HG02840 (cell line): ENCODE data around the gene VWA3B.

ENCODE experiments used
- ATAC-seq: cut with Tn5 transposase; IDR thresholded peaks from one replicate; pipeline ENCODE4 v1.9.1; 2021; ENCODE audit warnings: mild to moderate bottlenecking, moderate library complexity, moderate number of reproducible peaks; ENCODE audit not compliant: unreplicated experiment, low FRiP score

Gene VWA3B

DNA sequence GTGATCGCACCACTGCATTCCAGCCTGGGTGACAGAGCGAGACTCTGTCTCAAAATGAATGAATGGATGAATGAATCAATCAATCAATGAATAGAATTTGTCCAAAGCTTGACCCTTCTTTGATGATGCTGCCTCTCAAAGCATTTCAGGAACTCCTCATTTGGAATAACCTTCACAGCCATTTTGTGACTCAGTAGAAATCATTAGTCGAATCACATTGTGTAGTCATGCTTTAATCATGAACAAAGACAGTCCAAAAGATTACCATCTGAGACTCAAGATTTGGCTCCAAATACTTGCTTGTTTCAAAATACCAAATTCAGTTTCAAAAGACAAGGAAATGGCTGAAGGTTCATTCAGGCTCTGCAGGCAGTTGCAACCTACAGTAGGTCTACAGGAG, 83.1 kb downstream of the VWA3B start:
- ATAC-seq: no peak

DNA sequence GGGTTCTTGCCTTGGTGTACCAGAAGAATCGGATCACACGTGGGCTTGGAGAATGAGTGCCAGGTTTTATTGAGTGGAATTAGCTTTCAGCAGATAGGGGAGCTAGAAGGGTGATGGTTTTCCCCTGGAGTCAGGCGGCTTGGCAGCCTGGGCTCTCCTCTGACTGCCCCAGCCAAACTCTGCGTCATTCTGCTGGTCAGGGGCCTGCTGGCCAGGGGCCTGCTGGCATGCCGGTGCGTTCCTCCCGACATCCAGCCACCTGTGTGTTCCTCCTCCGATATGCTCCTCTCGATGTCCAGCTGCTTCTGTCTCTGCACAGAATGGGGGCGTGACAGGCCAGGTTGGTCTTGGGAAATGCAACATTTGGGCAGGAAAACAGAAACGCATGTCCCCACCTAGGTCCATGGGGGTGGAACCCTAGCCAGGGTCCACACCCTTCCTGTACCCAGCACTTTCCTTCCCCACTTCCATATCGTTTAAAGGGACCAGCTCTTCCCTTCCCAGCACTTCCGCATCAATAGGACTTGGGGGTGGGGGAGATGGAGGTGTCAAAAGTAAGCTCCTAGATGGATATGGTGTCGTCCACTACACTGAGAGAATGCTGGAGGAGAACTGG, 85.3 kb downstream of the VWA3B start:
- ATAC-seq: no peak

DNA sequence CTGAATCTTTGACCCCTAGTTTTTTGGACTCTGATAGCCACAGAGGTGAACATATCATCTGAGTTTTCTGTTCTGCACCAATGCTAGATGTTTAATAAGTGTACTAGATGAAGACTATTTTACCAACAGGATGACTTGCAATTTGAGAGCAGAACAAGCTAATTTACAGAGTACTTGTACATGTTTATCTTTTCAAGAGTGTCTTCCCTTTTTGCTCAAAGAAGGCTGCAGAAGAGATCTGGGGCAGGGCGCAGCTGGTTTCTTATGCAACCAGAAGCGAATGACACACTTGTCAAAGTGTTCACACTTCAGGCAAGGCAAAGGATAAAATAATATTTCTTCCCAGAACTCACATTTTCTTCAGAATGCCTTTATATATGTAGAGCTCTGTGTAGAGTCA, 86.0 kb downstream of the VWA3B start:
- no peak for ATAC-seq

DNA sequence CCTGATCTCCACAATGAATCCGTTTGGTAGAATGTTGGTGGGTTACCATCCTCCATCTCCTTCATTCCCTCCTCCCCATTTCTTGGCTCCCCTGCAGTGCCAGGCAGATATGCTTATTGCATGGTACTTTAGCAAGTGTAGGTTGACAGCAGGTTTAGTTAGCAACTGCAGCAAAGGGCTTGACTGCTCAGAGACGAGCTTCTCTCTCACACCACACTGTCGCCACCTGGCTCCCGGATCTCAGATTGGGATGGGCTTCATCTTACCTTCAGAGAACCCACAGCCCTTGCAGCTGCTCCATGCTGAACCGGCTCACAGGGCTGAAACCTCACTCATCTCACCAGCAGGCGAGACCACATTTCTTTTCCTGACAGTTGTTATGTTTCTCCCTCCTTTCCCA, 88.8 kb downstream of the VWA3B start:
- ATAC-seq: no peak

DNA sequence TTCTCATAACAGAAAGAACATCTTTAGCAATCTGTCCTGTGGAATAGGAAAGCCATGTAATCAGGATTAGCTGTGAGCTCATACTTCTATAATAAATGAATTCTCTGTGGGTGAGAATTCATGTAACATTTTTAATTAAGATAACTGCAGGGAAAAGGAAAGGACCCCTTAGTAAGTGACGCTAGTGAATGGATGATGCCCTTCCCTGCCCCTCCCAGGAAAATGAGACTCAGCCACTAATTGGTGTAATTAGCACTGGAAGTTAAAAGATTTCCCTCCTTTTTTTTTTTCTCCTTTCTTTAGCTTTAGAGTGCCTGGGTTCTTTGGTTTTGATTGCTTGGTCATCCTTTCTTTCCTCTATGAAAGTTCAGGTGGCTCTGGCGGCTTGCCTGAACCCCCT, 90.3 kb downstream of the VWA3B start:
- ATAC-seq: no peak

DNA sequence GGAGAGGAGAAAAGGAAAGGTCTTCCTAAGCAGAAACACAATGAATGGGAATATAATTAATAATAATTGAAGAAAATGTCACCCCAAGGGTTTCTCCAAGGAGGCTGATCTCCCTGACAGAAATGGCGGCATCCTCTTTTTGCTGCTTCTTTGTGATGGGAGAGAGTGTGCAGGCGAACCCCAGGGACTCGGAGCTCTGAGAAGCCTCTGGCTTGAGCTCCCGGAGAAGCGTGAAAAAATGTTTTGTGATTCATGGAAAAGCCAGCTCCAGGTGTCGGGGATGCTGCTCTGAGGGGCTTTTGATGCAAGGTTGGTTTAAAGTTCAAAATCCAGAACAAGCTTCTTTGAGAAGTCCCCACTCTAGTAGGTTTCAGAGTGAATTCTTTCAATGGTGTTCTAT, 91.0 kb downstream of the VWA3B start:
- ATAC-seq: no peak

DNA sequence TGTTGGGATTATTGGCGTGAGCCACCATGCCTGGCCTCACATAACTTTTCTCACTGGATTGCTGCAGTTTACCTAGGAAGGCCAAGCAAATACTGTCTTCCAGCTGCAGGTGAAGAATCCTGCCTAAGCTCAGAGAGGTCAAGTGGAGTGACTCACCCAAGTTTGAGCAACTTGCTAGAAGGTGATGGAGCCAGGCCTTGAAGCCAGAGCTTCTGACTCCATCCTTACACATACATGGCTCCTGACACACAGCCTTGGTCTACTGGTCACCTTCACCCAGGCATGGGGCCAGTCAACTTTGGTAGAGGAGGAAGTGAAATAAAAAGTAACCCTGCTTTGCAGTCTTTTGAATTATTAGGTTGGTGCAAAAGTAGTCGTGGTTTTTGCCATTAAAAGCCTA, 93.5 kb downstream of the VWA3B start:
- ATAC-seq: no peak

DNA sequence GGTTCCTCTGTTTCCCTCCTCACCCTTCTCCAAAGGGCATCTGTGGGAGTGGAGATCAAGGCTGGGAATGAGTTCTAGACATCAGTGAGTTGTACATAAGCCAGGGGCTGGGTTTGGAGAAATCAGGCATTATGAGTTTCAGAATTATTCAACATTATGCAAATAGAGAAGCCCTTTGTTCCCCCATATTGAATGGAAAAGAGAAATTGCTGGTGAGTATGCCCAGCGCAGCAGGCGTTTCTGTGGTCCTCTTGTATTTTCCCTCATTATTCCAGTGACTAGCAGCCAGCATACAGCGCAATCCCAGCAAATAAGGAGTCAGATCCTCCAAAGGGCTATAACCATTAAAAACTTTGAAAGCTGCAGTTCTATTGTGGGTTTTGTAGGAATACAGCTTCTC, 94.4 kb downstream of the VWA3B start:
- no peak for ATAC-seq

DNA sequence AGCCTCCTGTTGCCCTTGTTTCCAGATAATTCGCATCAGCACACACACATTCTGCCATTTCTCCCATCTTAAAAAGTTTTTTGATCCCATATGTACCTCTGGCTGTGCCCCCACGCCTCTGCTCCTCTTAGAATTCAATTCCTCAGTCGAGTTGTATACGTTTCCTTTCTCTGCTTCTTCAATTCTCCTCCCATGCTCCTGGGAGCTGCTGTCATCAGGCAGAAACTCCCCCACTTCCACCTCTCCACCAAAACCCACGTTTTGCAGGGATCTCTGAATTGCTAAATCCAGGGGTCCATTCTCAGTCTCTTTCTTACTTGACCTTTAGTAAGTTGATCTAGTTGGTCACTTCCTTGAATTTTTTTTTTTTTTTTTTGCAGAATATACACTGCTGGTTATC, 98.8 kb downstream of the VWA3B start:
- no peak for ATAC-seq

DNA sequence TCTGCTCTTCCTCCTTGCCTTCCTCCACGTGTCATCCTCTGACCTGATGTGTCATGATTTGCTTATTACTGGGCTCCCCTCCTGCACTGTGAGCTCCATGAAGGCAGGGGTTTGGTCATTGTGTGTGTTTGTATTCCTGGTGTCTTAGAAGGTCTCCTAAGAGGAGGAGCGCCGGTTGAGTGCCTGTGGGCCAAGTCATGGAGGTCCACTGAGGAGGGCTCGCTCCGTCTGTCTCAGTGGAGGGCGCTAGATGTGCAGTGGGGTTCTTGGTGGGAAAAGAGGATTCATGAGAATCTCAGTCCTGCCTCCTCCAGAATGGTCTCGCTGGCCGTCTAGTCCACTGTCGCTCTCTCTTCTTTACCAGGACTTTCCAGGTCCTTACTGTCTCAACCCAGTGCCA, 100.2 kb downstream of the VWA3B start:
- ATAC-seq: no peak

DNA sequence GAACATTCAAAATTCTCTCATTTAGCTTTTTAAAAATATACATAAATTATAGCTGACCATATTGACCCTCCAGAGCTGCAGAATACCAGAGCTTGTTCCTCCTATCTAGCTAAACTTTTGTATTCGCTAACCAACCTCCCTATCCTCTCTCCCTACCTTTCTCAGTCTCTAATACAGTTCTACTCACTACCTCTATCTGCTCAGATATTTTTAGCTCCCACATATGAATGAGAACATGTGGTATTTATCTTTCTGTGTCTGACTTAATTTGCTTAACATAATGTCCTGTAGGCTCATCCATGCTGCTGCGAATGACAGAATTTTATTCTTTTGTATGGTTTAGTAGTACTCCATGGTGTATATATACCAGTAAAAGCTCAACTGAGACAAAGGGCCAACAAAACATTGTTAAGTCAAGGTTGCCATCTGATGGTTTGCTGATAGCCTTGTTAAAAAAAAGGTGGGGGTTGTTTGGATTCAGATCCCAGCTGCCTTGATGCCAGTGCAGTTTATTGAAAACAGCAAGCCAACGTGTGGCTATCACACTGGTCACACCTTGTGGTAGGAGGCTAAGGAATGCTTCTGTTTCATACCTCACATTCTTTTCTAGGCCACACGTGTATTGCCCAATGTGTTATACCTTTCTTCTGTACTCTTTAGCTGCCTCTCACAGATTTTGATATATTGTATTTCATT, 101.5 kb downstream of the VWA3B start:
- ATAC-seq: no peak

DNA sequence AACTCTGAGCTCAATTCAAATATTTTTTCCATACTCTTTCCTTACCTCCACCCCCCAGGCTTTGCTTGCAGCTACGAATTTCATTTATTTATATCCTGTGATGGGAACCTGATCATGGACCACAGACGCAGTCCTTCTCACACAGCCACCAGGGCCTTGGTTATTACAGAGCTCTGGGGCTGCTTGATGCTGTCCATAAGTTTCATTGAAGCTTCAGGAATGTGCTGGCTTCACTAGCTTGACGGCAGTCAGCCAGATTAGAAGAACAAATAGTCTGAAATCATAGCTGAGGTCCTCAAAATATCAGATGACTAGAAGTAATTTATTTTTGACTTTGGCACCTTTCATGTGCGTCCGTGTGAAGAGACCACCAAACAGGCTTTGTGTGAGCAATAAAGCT, 104.9 kb downstream of the VWA3B start:
- no peak for ATAC-seq

DNA sequence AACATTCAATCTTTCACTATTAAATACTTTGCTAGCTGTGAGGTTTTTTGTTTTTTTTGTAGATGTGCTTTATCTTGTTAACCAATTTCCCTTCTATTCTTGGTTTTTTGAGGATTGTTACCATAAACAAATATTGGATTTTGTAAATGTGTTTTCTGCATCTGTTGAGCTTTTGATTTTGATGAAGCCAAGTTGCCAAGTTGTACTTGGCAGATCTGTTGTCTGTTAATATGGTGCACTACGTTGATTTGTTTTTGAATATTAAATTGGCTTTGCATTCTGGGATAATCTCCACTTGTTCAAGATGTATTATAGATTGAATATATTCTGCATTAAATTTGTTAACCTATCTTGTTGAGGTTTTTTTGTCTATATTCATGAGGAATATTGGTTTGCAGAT, 114.6 kb downstream of the VWA3B start:
- ATAC-seq: no peak

DNA sequence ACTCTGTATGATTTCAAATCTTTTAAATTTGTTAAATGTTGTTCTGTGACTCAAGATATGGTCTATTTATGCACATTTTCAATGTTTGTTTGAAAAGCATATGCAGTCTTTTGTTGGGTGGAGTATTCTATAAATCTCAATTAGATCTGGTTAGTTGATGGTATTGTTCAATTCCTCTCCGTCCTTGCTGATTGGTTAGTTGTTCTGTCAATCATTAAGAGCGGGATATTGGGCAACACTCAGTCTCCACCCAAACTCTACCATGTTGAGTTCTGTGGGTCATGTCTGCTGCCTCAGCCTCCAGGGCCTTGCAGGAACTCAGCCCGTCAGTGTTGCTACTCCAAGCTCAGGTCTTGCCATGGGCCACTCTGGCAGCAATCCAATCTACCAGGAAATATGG, 118.9 kb downstream of the VWA3B start:
- no peak for ATAC-seq

DNA sequence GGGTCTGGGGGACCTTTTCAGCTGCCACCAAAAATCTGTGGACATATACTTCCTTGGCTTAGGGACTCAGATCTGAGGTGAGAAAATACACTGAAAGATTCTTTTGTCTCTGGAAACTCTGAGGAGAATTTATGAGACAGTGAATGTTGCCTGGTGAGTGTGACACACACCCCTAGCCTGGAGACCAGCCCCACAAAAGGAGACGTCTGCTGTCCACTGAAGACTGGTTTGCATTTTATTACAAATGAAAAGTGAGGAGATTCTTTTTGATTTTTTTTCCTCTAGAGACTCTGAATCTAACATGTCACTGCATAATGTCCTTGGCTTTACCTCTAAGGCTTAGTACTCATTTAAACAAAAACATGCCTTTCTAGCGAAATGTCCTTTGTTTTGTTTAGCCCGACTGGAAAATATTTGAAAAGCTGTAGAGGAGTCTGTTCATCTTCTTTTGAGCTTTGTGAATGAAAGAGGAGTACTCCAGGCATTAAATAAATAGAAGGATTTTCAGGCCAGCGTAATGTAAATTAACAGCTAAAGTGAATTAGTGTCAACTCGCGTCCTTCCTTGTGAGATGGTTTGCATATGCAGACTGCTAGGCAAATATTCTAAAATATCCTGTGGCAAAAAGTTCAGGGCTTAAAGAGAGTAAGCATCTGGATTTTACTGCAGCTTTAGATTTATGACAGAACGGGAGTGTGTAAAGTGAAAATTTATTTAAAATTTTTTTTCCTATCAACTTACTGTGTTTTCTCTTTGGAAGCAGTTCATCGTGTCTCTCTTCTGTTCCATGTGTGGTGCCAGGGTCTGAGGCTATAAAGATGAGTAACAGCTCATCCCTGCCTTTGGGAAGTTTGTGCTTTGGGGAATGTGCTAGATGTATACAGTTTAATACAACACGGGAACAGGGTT, 125.4 kb downstream of the VWA3B start:
- no peak for ATAC-seq

DNA sequence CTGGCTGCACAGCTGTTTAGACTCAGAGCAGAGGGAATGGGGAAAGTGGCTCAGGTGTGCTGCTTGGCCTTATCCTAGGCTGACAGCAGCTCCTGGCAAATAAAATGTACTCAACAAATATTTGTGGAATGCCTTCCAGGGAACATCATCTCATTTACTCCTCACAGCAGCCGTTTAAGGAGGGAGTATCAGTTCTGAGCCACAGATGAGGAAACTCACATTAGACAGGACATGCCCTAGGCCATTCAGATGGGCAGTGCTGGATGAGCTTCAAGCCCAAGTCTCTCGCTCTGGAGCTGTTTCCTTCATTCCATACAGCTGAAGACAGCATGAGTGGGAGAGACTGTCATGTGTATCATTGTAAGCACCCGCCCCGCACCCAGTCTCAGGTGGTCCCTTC, 129.6 kb downstream of the VWA3B start:
- ATAC-seq: no peak

DNA sequence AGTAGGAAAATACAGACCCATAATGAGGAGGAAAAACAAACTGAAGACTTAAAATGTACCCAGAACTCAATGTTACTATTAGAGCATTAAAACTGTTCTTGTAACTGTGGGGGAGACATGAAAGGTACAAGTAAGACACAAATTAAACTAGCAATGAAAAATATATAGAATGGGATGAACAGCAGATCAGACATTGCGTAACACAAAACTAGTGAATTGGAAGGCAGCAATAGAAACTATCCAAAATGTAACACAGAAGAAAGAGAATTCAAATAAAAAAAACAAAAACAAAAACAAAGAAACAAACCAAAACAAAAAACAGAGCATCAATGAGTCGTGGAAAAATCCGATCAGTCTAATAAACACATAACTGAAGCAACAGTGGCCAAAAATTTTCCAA, 132.2 kb downstream of the VWA3B start:
- ATAC-seq: no peak

DNA sequence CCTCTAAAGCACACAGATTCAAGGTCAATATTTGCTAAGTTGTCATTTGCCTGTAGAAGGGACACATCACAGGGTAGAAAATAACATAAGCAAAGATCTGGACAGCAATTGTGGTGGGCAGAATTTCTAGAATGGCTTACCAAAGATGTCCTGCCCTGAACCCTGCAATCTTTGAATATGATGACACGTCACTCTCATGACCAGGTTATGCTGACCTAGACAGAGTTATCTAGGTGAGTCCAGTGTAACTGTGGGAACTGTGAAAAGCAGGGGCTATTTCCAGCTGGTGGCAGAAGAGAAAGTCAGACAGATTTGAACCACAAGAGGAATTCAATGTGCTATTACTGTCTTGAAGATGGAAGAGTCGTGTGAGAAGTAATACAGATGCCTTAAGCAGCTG, 147.0 kb downstream of the VWA3B start:
- no peak for ATAC-seq

DNA sequence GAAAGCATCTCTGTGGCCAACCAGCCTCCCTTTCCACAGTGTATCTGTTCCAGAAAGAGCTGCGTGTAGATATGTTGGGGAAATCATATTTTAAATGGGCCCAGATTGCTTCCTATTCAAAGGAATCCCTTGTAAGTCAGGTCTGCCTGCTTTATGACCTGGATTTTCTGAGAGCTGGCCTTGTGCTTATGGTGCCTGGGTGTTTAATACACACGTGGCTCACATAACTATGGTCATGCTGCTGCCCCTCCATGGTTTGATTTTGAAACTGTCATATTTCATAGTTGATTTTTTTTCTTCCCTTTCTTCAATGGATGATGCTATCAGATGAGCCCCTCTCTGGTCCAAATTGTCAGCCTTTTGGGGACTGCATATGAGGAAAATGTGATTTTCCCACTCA, 147.8 kb downstream of the VWA3B start:
- no peak for ATAC-seq

DNA sequence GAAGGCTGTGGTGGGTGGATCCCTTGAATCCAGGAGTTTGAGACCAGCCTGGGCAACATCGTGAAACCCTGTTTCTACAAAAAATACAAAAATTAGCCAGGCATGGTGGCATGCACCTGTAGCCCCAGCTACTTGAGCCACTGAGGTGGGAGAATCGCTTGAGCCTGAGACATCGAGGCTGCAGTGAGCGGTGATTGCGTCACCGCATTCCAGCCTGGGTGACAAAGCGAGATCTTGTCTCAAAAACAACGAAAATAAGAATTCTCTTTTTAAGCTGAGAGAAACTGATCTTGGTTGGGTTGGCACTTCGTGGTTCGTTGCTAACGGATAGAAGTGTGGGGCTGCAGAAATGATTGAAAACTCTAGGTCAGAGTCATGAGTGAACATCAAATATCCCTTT, 150.0 kb downstream of the VWA3B start:
- ATAC-seq: no peak

DNA sequence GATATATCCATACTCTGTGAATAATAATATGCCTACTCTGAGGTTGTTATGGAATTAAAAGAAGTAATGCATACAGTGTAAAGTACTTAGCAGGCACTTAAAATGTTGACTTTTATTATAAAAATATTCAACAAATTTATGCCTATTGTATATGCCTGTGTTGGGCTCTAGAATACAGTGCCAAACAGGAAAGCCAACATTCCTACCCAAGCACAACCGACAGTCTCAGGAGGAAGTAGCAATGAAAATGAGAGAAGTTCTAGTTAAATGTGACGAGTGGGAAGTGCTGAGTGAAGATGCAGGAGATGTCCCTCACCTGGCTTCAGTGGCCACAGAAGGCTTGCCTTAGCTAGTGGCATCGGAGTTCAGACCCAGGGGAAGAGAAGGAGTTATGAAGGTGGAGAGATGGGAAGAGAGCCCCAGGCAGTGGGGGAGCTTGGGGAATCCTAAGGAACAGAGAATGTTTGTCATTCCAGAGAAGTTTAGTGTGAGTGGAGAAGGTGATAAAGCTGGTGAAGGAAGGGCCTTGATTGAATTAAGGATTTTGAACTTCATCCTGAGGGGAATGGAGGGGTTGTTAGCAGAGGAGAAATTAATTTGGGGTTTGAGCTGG, 153.9 kb downstream of the VWA3B start:
- no peak for ATAC-seq
